NCI-H1092 treated with DMSO at 0.1 percent for 48 hours (cell line): ENCODE data around the gene GPC4.

Source experiments
- DNase-seq: peaks from one replicate; lab custom pipeline; 2025; lab: John Stamatoyannopoulos, UW

The GPC4 gene

DNA sequence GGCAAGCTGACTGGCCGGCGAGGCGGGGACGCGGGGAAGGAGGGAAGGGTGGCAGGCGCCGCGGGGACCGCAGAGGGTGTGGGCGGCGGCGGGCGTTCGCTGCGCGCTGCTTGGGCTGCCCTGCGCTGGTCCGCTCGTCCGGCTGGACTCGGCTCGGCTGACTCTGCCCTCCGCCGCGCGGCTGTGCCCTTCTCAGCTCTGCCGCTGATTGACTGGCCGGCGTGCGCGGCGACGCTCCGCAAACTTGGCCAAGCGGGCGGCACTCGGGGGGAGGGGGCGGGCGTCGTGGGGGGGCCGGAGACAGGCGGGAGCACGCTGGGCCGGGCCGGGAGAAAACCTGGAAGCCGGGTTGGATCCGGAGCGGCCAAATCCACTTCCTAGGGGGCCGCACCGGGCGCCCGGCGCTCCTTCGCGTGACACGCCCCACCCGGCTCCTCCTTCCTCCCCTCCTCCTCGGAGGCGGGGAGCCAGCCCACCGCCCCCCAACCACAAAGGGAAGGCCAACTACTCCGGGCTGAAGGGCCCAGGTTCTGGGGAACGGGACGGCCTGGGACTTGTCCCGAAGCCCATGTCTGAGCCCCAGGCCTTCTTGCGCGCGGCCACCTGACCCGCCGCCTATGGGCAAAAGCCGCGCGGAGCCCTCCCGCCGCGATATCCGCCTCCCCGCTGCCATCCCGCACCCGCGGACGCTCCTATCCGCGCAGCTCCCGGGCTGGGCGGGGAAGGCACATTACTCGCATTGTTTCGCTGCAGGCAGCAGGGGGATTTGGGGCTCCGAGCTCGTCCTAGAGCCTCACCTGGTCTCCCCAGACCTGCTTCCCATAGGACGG lies at the start of gene GPC4:
TSS of gene GPC4 (minus strand) at position 214 of the 830 bp plus-strand sequence. CDS start 524 bp downstream, outside the sequence.
- no peak for DNase-seq

DNA sequence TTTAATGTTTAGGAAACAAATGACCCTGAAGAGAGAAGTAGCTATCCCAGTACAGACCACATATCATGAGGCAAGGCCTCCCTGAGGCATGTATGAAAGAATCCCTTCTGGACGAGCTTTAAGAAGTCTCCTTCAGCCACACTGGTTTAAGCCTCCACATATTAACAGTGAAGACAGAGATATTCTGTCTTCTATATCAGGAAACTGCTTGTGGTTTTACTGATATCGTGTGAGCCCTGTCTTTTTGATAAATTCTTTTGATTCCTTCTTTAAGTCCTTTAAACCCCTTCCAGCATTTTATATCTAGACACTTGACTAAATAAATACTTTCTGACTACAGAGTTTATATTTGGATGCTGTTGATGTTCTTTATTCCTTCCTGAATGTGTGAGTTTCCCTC lies 45.9 kb upstream of the GPC4 start:
- DNase-seq, result no peak

GRCh38 chrX:133454924-133455323 lies 39.6 kb upstream of the GPC4 start:
- DNase-seq, result no peak

DNA sequence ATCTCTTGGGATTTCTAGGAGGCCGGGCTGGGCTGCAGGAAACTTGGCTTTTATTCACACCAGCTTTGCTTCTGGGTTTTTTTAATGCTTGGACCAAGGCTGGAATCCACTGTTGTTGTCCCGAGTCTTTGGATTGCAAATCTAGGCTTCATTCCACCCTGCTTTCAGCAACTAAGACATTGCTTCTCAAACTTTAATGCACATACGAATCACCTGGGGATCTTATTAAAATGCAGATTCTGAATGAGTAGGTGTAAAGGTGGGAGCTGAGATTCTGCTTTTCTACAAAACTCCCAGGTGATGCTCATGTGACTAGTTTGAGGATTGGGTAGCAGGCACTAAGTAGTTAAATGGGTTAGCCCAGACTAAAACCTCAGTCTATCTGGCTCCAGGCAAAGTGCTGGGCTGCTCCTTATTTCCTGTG lies 39.2 kb upstream of the GPC4 start:
- DNase-seq, result no peak

DNA sequence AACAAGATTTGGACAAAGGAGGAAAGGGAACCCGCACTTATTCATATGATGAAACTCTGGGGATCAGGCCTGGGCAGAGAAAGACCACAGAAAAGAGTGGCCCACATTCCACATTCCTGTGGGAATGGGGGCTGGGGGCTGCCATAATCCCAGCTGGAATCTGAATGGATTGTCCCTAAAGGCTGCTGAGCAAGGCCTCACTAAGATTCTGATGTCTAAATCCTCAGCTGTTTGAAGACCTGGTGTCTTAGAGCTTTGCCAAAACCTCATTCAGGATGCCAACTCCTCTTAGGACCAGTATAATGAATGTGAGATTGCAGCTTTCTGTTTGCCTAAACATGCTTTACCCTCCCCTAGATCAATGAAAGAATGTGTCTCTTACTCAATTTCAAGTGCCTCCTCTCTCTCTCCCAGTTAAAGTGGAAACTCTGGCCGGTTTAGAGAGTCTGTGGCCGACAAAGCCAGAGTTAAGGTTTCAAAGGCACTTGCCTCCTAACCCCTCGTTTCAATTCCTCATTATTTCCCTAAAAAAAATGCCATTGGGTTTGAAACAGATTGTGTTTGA lies 33.3 kb upstream of the GPC4 start:
- no peak for DNase-seq

- DNase-seq, result no peak
Measured at GRCh38 chrX:133444952-133445831, 29.9 kb upstream of the GPC4 start.

DNA sequence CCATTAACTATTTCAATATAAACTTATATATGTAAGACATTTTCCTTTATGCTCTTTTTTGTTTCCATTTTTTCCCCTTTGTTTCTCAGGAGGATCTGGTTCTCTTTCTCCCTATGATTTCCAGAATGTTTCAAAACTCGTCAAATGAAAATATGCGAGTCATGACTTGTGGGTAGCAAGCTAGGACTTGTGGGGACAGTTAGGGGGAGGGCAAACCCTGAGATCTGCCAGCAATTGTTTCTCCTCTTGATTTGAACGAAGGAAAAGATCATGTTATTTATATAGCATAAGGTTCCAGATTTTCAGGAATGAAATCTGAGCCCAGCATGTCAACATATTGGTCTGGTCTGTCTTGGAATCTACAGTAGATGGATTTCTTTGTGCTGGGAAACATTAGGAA lies 28.9 kb upstream of the GPC4 start:
- DNase-seq, result no peak

DNA sequence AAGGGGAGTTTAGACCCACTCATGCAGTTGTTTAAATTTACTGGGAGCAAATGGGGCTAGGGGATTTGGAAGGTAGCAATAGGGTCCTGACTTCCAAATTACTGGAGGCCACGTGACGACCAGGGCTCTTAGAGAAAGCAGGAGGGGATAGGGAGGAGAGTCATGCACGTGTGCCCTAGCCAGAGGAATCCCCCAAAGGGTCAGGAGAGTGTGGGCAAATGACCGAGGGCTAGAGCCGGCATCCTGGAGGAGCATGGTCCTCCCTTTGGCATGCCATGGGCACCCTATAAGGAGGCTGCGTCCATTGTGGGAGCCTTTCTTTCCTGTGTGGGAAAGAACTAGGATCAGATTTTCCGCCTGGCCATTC lies 25.5 kb upstream of the GPC4 start:
- DNase-seq, result no peak

GRCh38 chrX:133440081-133440796 lies 24.9 kb upstream of the GPC4 start:
- DNase-seq, result no peak

- no peak for DNase-seq
Measured at GRCh38 chrX:133437766-133438165, 22.5 kb upstream of the GPC4 start.

DNA sequence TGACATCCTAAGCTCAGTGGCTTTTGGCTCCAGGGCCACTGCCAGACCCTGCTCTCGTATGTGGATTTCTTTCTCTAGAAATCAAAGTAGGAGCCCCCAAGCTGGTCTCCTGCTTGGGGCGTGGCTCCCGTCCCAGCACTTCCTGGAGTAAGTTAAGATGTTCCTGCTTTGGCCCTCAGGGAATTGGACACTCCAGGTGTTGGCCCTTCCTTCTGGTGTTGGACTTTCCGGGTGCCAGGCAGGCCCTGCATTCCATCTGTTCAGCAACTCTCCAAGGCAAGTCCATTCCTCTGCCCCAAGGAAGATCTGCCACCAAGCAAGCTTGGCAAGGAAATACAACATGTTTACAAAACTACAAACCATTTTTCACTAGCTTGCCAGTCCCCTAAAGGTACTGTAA lies 22.1 kb upstream of the GPC4 start:
- DNase-seq, result no peak

DNA sequence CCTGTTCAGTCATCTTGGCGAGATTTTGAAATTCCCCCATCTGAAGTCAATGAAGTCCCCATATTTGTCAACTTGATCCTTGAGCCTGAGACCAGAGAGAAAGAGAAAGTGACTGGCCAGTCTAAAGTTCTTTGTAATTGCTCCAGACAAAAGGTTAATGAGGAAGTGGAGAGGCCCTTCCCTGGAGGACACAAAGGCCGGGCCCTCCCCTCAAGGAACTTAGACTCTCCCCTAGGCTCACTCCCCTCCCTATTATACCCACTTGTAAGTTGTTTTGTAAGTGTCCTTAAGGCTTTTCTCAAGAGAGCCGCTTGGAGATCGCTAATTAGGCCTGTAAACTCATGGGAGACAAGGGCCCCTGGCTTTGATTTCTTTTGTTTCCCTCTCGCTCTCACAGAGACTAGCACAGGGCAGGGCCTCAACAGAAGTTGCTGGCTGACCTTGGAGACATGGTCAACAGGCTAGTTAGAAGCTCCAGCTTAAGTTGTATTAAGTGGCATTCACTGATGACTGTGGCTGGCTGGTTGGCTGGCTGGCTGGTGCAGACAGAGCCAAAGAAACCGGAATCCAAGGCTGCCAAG lies 20.3 kb upstream of the GPC4 start:
- DNase-seq, result no peak

DNA sequence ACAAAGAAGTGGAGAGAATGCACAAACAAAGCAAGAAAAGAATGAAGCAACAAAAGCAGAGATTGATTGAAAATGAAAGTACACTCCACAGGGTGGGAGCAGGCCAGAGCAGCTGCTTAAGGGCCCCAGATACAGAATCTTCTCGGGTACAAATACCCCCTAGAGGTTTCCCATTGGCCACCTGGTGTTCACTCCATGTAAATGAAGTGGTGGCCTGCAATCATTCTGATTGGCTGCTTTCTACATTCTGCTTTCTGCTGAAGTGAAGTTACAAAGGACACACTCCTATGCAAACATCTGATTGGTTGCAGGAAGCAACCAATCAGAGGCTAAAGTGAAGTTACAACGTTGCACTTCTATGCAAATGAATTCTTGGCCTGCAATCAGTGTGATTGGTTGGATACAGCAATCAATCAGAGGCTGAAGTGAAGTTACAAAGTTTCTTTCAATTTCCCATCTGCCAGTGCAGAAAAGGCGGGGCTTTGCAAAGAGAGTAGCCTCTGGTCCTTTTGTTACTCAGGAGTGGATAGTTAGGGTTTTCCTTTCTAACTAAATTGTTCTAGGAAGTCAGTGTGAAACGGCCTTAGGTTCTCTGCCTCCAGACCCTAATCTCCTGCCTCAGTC lies 19.0 kb upstream of the GPC4 start:
- DNase-seq, result no peak

DNA sequence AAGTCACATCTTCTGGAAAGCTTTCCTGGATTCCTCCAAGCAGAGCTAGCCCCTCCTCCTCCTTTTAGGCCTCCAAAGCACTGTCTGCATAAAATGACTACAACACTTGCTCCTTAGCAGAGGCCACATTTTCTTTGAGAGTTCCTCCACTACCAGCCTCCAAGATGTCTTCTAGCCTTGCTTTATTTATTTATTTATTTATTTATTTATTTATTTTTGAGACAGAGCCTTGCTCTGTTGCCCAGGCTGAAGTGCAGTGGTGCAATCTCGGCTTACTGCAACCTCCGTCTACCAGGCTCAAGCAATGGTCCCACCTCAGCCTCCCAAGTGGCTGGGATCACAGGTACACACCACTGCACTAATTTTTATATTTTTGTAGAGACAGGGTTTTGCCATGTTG lies 4.6 kb upstream of the GPC4 start:
- DNase-seq, result no peak

- DNase-seq, result no peak
Measured at GRCh38 chrX:133418588-133418987, 3.3 kb upstream of the GPC4 start.

DNA sequence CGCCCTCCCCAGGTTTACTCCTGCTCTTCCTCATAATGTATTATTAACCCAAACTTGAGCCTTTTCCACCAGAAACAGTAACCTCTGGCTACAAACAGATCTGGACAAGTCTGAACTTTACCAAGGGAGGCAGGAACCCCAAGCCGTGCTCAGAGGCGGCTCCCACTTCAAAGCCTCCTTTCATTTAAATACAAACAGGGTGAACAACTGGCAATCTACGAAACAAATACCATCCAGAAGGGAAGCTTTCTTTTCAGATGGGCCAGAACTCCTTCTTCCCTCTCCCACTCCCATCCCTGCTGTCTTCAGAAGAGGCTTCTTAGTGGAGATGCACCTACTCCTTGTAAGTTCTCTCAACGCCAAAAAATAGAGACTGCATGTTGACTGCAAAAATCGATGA lies 2.1 kb upstream of the GPC4 start:
- DNase-seq, result no peak

DNA sequence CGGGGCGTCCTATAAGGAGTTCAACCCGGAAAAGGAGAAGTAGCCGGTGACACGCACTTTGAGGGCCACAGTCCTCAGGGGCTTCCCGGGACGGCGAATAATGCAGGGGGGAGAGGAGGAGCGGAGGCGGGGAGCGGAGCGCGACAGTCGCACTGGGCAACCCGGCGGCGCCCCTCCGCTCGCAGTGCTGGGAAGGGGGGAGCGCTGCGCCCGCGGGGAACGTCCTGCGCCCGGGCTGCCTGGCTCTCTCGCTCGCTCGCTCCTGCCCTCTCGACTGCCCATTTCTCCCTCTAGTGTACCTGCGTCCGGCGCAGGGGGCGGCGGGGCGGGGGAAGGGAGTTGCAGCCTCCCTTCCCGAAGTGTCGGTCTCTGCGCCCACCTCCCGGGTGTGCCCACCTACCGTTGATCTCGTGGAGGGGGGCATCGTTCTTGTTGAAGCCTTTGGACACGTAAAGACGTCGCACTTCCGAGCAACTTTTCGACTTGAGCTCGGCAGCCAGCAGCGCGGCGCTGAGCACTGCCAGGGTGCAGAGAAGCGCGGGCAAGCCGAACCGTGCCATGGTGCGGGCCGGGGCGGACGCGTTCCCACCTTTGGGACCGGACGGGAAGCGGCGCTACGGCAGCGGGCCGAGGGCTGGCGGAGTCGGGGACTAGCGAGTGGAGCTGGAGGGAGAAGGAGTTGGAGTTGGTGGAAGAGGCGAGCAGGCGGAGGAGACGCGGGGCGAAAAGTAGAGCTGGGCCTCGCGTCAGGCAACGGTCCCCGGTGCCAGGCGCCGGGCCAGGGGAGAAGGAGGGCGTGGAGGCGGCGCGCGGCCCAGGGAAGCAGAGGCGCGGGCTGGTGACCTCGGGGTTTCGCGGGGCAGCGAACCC lies 648 bp downstream of the GPC4 start:
- DNase-seq, result no peak

- no peak for DNase-seq
Measured at GRCh38 chrX:133413218-133413925, 1.9 kb downstream of the GPC4 start.

GRCh38 chrX:133412665-133413064 lies 2.6 kb downstream of the GPC4 start:
- no peak for DNase-seq

DNA sequence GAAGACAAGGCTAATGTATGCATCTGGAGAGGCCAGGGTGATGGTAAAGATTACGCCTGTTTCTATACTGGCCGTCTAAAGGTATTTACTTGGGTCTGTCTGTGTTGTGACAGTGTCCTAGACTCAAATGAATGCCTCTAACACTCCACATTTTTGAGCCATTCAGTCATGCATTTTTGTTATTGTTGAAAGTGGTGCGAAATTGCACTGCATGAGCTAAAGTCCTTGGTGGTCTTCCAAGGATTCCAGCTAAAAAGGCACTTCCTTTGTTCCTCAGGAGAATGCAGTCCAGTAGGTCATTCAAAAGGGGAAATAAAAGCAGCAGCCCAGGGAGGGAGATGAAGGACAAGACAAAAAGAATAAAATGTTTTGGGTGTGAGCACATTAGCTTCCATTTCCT lies 3.0 kb downstream of the GPC4 start:
- DNase-seq, result no peak
